ENCODE results near the gene TINCR.

- TF ChIP-seq JUND (CRISPR knock-in tag; IDR thresholded peaks at IDR 0.05) (no peak), CTCF (CRISPR knock-in tag; IDR thresholded peaks at IDR 0.05) (no peak), POLR2AphosphoS5 (IDR thresholded peaks at IDR 0.05; ENCODE audit: low read depth, low read length) (no peak), NCOA5 (CRISPR knock-in tag; IDR thresholded peaks at IDR 0.05) (no peak), ASH2L (IDR thresholded peaks at IDR 0.05; ENCODE audit: insufficient read length, low read depth, low read length) (no peak), CHD4 (IDR thresholded peaks at IDR 0.05; ENCODE audit: borderline replicate concordance, low read length) (no peak), REPIN1 (CRISPR knock-in tag; IDR thresholded peaks at IDR 0.05; ENCODE audit: borderline replicate concordance, low read depth) (no peak), ZNF670 (CRISPR knock-in tag; IDR thresholded peaks at IDR 0.05; ENCODE audit: borderline replicate concordance) (no peak), ZSCAN29 (CRISPR knock-in tag; conservative IDR thresholded peaks at IDR 0.05) (no peak), MXI1 (IDR thresholded peaks at IDR 0.05; ENCODE audit: borderline replicate concordance, low read depth, low read length) (no peak)
- TF ChIP-seq, protein P1, sequence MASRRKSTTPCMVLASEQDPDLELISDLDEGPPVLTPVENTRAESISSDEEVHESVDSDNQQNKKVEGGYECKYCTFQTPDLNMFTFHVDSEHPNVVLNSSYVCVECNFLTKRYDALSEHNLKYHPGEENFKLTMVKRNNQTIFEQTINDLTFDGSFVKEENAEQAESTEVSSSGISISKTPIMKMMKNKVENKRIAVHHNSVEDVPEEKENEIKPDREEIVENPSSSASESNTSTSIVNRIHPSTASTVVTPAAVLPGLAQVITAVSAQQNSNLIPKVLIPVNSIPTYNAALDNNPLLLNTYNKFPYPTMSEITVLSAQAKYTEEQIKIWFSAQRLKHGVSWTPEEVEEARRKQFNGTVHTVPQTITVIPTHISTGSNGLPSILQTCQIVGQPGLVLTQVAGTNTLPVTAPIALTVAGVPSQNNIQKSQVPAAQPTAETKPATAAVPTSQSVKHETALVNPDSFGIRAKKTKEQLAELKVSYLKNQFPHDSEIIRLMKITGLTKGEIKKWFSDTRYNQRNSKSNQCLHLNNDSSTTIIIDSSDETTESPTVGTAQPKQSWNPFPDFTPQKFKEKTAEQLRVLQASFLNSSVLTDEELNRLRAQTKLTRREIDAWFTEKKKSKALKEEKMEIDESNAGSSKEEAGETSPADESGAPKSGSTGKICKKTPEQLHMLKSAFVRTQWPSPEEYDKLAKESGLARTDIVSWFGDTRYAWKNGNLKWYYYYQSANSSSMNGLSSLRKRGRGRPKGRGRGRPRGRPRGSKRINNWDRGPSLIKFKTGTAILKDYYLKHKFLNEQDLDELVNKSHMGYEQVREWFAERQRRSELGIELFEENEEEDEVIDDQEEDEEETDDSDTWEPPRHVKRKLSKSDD (CRISPR knock-in tag; IDR thresholded peaks at IDR 0.05; ENCODE audit: low read depth) = no peak
- TF ChIP-seq, protein P2, sequence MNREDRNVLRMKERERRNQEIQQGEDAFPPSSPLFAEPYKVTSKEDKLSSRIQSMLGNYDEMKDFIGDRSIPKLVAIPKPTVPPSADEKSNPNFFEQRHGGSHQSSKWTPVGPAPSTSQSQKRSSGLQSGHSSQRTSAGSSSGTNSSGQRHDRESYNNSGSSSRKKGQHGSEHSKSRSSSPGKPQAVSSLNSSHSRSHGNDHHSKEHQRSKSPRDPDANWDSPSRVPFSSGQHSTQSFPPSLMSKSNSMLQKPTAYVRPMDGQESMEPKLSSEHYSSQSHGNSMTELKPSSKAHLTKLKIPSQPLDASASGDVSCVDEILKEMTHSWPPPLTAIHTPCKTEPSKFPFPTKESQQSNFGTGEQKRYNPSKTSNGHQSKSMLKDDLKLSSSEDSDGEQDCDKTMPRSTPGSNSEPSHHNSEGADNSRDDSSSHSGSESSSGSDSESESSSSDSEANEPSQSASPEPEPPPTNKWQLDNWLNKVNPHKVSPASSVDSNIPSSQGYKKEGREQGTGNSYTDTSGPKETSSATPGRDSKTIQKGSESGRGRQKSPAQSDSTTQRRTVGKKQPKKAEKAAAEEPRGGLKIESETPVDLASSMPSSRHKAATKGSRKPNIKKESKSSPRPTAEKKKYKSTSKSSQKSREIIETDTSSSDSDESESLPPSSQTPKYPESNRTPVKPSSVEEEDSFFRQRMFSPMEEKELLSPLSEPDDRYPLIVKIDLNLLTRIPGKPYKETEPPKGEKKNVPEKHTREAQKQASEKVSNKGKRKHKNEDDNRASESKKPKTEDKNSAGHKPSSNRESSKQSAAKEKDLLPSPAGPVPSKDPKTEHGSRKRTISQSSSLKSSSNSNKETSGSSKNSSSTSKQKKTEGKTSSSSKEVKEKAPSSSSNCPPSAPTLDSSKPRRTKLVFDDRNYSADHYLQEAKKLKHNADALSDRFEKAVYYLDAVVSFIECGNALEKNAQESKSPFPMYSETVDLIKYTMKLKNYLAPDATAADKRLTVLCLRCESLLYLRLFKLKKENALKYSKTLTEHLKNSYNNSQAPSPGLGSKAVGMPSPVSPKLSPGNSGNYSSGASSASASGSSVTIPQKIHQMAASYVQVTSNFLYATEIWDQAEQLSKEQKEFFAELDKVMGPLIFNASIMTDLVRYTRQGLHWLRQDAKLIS (CRISPR knock-in tag; IDR thresholded peaks at IDR 0.05) = no peak
Measured at GRCh38 chr19:5587071-5587455, 19.3 kb upstream of the TINCR start.

All from HepG2 (cell line).